ENCODE data around the gene TULP1.

TULP1 gene

GRCh38 chr6:35465646-35466045 lies 47.0 kb downstream of the TULP1 start:
- no peak for DNase-seq (ENCODE audit: low spot score)

GRCh38 chr6:35463292-35463691 lies 49.4 kb downstream of the TULP1 start:
- DNase-seq (ENCODE audit: low spot score) = no peak

GRCh38 chr6:35461270-35461669 lies 51.4 kb downstream of the TULP1 start:
- DNase-seq (ENCODE audit: low spot score) = no peak

GRCh38 chr6:35457907-35458306 lies 54.8 kb downstream of the TULP1 start:
- DNase-seq (ENCODE audit: low spot score) = no peak

- DNase-seq (ENCODE audit: low spot score) = no peak
Observed at GRCh38 chr6:35454391-35455110, 58.1 kb downstream of the TULP1 start.

GRCh38 chr6:35453236-35453635 lies 59.5 kb downstream of the TULP1 start:
- DNase-seq (ENCODE audit: low spot score) = no peak

GRCh38 chr6:35452183-35453090 lies 60.3 kb downstream of the TULP1 start, which contains the start of gene FANCE:
Gene FANCE, plus strand, starts transcription at chr6:35452338. Its CDS starts 208 bp downstream, at chr6:35452546.
- peak; percentile 93 for DNase-seq (ENCODE audit: low spot score)

- no peak for DNase-seq (ENCODE audit: low spot score)
Observed at GRCh38 chr6:35451354-35452182, 61.1 kb downstream of the TULP1 start.

GRCh38 chr6:35449287-35449881 lies 63.3 kb downstream of the TULP1 start:
- peak; percentile 77 for DNase-seq (ENCODE audit: low spot score)

GRCh38 chr6:35448191-35448590 lies 64.5 kb downstream of the TULP1 start:
- DNase-seq (ENCODE audit: low spot score) = no peak
